ENCODE data around the gene GALNT10.

The GALNT10 gene

GRCh38 chr5:154385236-154385512 is 194.6 kb downstream of the GALNT10 start:
- DNase-seq, result no peak

GRCh38 chr5:154386952-154387629 is 196.6 kb downstream of the GALNT10 start:
- no peak for DNase-seq

- no peak for DNase-seq
Measured at GRCh38 chr5:154388842-154389241, 198.3 kb downstream of the GALNT10 start.

- no peak for DNase-seq
Measured at GRCh38 chr5:154390096-154390495, 199.6 kb downstream of the GALNT10 start.

- DNase-seq, result no peak
Measured at GRCh38 chr5:154390746-154391359, 200.3 kb downstream of the GALNT10 start.

GRCh38 chr5:154391788-154392187 is 201.3 kb downstream of the GALNT10 start:
- no peak for DNase-seq

- DNase-seq, result no peak
Measured at GRCh38 chr5:154393850-154394249, 203.3 kb downstream of the GALNT10 start.

GRCh38 chr5:154394307-154394706 is 203.8 kb downstream of the GALNT10 start:
- no peak for DNase-seq

GRCh38 chr5:154395407-154396106 is 205.0 kb downstream of the GALNT10 start:
- no peak for DNase-seq

- DNase-seq, result no peak
Measured at GRCh38 chr5:154396128-154396527, 205.6 kb downstream of the GALNT10 start.

- DNase-seq, result no peak
Measured at GRCh38 chr5:154397652-154398406, 207.3 kb downstream of the GALNT10 start.

- no peak for DNase-seq
Measured at GRCh38 chr5:154400678-154401077, 210.1 kb downstream of the GALNT10 start.

- DNase-seq, result no peak
Measured at GRCh38 chr5:154401355-154401754, 210.8 kb downstream of the GALNT10 start.

GRCh38 chr5:154401931-154402330 is 211.4 kb downstream of the GALNT10 start:
- DNase-seq, result no peak

- no peak for DNase-seq
Measured at GRCh38 chr5:154402611-154403010, 212.1 kb downstream of the GALNT10 start.

- DNase-seq, result no peak
Measured at GRCh38 chr5:154403234-154403633, 212.7 kb downstream of the GALNT10 start.

GRCh38 chr5:154403776-154404387 is 213.3 kb downstream of the GALNT10 start:
- DNase-seq, result no peak

GRCh38 chr5:154405078-154405792 is 214.7 kb downstream of the GALNT10 start:
- DNase-seq, result peak; percentile 80

- DNase-seq, result no peak
Measured at GRCh38 chr5:154406231-154406630, 215.7 kb downstream of the GALNT10 start.

GRCh38 chr5:154406826-154407225 is 216.3 kb downstream of the GALNT10 start:
- no peak for DNase-seq

- DNase-seq, result no peak
Measured at GRCh38 chr5:154408811-154409210, 218.3 kb downstream of the GALNT10 start.

GRCh38 chr5:154409230-154409840 is 218.8 kb downstream of the GALNT10 start:
- DNase-seq, result no peak

Data from midbrain (tissue), 1 donor.